HUES48 (cell line): ENCODE data around the gene GADD45B.

Experiments used
- H3K27ac ChIP-seq: one replicate; pipeline ENCODE4 v1.7.0; 2013; ENCODE audit warnings: low read depth, low read length, inconsistent platforms
- H3K27me3 ChIP-seq: 2 replicates; pipeline ENCODE4 v1.6.1; 2013; ENCODE audit warnings: mild to moderate bottlenecking, low read length; ENCODE audit not compliant: control insufficient read depth, insufficient read depth
- H3K36me3 ChIP-seq: 2 replicates; pipeline ENCODE4 v1.6.1; 2013; ENCODE audit warnings: low read length; ENCODE audit not compliant: control insufficient read depth, insufficient read depth
- H3K4me1 ChIP-seq: 2 replicates; pipeline ENCODE4 v1.6.1; 2013; ENCODE audit warnings: mild to moderate bottlenecking, low read length; ENCODE audit not compliant: control insufficient read depth, insufficient read depth
- H3K4me3 ChIP-seq: 2 replicates; pipeline ENCODE4 v1.5.1; 2013; ENCODE audit warnings: mild to moderate bottlenecking, low read depth, low read length
- H3K9ac ChIP-seq: 2 replicates; pipeline ENCODE4 v1.6.1; 2013; ENCODE audit warnings: mild to moderate bottlenecking, low read depth, low read length, moderate library complexity
- H3K9me3 ChIP-seq: 2 replicates; pipeline ENCODE4 v1.6.1; 2013; ENCODE audit warnings: low read length; ENCODE audit not compliant: control insufficient read depth, insufficient read depth

The GADD45B gene

DNA sequence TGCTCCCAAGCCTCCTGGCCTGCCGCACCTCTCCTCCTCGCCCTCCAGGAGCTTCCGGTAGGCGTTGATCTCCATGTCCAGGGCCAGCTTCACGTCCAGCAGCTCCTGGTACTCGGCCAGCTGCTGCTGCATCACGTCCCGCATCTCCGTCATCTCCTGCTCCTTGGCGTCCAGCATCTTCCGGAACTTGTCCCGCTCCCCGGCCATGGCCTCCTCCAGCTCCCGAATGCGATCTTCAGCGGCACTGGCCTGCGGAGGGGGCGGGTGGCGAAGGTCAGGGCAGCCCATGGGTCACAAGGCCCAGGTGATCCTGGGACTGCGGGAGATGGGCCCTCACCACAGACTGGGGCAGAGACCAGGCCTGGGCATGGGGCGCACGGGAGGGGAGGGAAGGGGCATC lies 41.7 kb upstream of the GADD45B start:
- Histone ChIP-seq H3K4me1 (no peaks in the 10 kb centered on the region), H3K9ac (no peak overlapping the region), H3K9me3 (no peaks in the 10 kb centered on the region), H3K27ac (no peak overlapping the region), H3K4me3 (no peak overlapping the region), H3K27me3 (no peaks in the 10 kb centered on the region), H3K36me3 (peaks cover 73% of the 10 kb centered on the region)

GRCh38 chr19:2434721-2435265 lies 41.1 kb upstream of the GADD45B start:
- H3K27me3 ChIP-seq, result no peaks in the 10 kb centered on the region
- H3K36me3 ChIP-seq, result peaks cover 69% of the 10 kb centered on the region
- no peak overlapping the region for H3K27ac ChIP-seq
- H3K4me1 ChIP-seq, result no peaks in the 10 kb centered on the region
- no peak overlapping the region for H3K4me3 ChIP-seq
- H3K9me3 ChIP-seq, result no peaks in the 10 kb centered on the region
- no peak overlapping the region for H3K9ac ChIP-seq

- Histone ChIP-seq H3K9ac (no peak overlapping the region), H3K9me3 (no peaks in the 10 kb centered on the region), H3K27ac (no peak overlapping the region), H3K36me3 (peaks cover 62% of the 10 kb centered on the region), H3K27me3 (no peaks in the 10 kb centered on the region), H3K4me1 (no peaks in the 10 kb centered on the region), H3K4me3 (no peak overlapping the region)
These were observed 39.5 kb upstream of the GADD45B start for GRCh38 chr19:2436384-2436783.

DNA sequence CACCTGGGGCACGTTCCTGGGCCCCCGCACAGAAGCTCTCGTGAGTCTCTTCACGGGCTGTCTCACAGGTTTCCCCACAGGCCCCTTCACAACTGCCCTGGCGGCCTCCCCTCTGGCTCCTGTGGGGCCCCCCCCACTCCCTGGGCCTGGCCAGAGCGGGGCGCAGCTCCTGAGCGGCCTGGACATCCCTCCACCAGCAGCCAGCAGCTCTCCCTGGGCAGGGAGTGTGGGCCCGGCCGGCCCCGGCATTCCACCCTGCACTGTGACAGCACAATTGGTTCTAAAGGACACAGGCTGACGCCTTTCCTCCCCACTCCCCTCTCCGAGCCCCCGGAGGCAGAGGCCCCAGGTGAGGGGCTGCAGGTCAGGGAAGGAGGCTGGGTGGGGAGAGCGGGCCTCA lies 39.0 kb upstream of the GADD45B start:
- Histone ChIP-seq H3K36me3 (peaks cover 62% of the 10 kb centered on the region), H3K4me1 (no peaks in the 10 kb centered on the region), H3K4me3 (no peak overlapping the region), H3K27me3 (no peaks in the 10 kb centered on the region), H3K9me3 (no peaks in the 10 kb centered on the region), H3K9ac (no peak overlapping the region), H3K27ac (no peak overlapping the region)

DNA sequence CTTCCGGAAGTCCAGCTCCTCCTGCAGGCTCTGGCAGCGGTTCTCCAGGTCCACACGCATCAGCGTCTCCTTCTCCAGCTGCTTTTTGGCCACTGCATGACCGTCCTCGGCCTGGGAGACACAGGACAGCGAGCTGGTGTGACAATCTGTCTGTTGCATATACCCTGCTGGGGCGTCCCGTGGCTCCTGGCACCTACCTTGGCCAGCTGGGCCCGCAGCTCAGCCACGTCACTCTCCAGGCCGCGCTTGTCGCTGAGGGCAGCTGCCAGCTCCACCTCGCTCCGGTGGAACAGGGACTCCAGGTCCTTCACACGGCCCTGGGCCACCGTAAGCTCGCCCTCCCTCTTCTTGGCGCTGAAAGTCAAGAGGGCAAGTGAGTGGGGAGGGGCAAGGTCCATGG lies 37.7 kb upstream of the GADD45B start:
- Histone ChIP-seq H3K27me3 (no peaks in the 10 kb centered on the region), H3K27ac (no peak overlapping the region), H3K9me3 (no peaks in the 10 kb centered on the region), H3K4me1 (no peaks in the 10 kb centered on the region), H3K4me3 (no peak overlapping the region), H3K9ac (no peak overlapping the region), H3K36me3 (peaks cover 68% of the 10 kb centered on the region)

- Histone ChIP-seq H3K4me3 (no peak overlapping the region), H3K27me3 (no peaks in the 10 kb centered on the region), H3K4me1 (no peaks in the 10 kb centered on the region), H3K36me3 (peaks cover 64% of the 10 kb centered on the region), H3K27ac (no peak overlapping the region), H3K9ac (no peak overlapping the region), H3K9me3 (no peaks in the 10 kb centered on the region)
These were observed 35.4 kb upstream of the GADD45B start for GRCh38 chr19:2440515-2440914.

DNA sequence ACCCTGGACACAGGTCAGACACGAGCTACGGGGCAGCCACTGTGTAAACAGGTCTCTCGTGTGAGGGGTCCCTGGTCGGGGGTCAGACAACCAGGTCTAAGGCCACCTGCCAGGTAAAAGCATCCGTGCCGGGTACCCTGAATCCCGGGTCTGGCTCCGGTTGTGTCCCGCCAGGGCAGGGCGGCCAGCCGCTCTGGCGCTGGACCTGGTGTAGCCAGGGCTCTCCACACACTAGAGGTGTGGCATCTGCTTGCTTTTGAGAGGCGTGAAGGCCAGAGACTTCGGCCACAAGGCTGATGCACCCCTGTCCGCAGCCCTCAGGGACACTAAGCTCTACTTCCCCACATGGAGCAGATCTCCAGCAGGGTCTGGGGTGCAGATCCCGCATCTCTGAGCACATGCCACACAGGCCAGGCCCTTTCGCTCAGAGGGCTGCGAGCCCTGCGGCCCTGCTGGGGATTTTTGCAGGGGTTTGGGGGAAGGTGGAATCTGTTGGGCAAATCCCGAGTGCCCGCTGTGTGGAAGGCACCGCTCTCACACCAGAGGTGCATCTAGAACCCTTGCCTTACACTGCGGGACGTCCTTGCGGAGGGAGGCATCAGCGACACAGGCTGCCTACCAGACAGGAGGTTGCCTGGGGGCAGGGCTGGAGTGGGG lies 34.7 kb upstream of the GADD45B start:
- Histone ChIP-seq H3K4me3 (no peak overlapping the region), H3K27me3 (no peaks in the 10 kb centered on the region), H3K4me1 (no peaks in the 10 kb centered on the region), H3K9me3 (no peaks in the 10 kb centered on the region), H3K36me3 (peaks cover 63% of the 10 kb centered on the region), H3K9ac (no peak overlapping the region), H3K27ac (no peak overlapping the region)

GRCh38 chr19:2443116-2443784 lies 32.7 kb upstream of the GADD45B start:
- no peak overlapping the region for H3K9ac ChIP-seq
- H3K27ac ChIP-seq, result no peak overlapping the region
- H3K27me3 ChIP-seq, result no peaks in the 10 kb centered on the region
- no peak overlapping the region for H3K4me3 ChIP-seq
- peaks cover 49% of the 10 kb centered on the region for H3K36me3 ChIP-seq
- H3K9me3 ChIP-seq, result no peaks in the 10 kb centered on the region
- H3K4me1 ChIP-seq, result no peaks in the 10 kb centered on the region

DNA sequence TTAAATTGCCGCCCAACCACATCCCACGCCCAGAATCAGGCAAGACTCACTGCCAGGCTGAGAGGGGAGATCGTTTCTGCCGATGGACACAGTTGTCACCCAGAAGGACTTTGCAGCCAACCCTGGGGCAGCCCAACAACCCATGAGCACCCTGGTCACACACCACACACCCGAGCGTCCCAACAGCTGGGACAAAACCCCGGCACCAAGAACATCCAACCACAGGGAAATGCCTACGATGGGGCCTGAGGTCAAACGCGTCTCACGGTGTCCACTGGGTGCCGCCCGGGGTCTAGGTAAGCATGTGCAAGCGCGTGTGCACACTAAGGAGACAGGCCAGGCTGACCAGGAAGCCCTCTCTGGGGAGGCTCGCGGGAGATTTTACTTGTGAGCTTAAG lies 32.1 kb upstream of the GADD45B start:
- Histone ChIP-seq H3K27ac (no peak overlapping the region), H3K36me3 (peaks cover 44% of the 10 kb centered on the region), H3K9ac (no peak overlapping the region), H3K27me3 (no peaks in the 10 kb centered on the region), H3K4me1 (no peaks in the 10 kb centered on the region), H3K4me3 (no peak overlapping the region), H3K9me3 (no peaks in the 10 kb centered on the region)

DNA sequence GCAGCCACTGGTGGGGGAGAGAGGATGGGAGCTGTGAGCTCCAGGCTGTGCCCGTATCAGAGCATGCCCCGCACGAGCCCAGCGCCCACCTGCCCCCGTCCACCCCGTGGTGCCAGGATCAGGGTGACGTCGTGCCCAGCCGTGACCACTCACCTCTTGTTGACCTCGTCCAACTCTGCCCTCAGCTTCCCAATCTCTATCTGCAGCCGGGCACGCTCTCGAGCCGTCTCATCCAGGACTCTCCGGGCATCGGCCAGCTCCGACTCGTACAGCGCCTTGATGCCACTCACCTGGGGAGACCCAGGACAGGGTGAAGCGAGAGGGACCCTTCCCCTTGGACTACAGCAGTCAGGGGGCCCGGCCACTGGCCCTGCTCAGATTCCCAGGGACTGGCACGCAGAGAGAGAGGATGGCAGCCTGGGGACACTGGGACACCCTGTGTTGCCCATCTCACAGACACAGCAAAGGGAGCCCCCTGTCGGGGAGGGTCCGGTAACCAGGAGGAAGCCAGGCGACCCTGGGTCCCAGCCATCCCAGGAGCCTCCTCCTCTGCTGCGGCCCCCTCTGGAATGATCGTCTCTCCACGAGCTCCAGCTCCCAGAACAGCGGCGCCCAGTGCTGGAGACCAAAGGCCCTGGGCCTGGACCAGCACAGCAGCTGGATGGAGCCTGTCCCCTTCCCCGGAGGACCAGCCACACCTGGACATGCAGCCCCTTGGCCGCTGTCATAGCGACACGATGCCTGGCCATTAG lies 31.5 kb upstream of the GADD45B start:
- H3K9me3 ChIP-seq, result no peaks in the 10 kb centered on the region
- no peak overlapping the region for H3K27ac ChIP-seq
- H3K4me3 ChIP-seq, result no peak overlapping the region
- H3K27me3 ChIP-seq, result no peaks in the 10 kb centered on the region
- H3K4me1 ChIP-seq, result no peaks in the 10 kb centered on the region
- H3K36me3 ChIP-seq, result peaks cover 49% of the 10 kb centered on the region
- H3K9ac ChIP-seq, result no peak overlapping the region

- H3K9me3 ChIP-seq, result no peaks in the 10 kb centered on the region
- no peak overlapping the region for H3K27ac ChIP-seq
- H3K27me3 ChIP-seq, result no peaks in the 10 kb centered on the region
- no peak overlapping the region for H3K9ac ChIP-seq
- no peaks in the 10 kb centered on the region for H3K4me1 ChIP-seq
- H3K4me3 ChIP-seq, result no peak overlapping the region
- peaks cover 46% of the 10 kb centered on the region for H3K36me3 ChIP-seq
These were observed 29.5 kb upstream of the GADD45B start for GRCh38 chr19:2446381-2446780.
